ENCODE measurements around the gene RIMS4. TPM values are rescaled to one million over a fixed set of nuclear protein-coding genes. Genes with fewer than 3 reads are reported as not detected.
A peak's percentile ranks its signal among the peaks of the same experiment; 100 is the strongest.

The RIMS4 gene
- total and polyA plus RNA-seq, 5 donors from 2014 or later: not detected

GRCh38 chr20:44747166-44748004 lies 63.0 kb downstream of the RIMS4 start:
- Histone ChIP-seq H3K4me1 (ENCODE audit: control insufficient read depth, insufficient read depth, low read length, poor library complexity, severe bottlenecking) (peaks cover 9% of the 10 kb centered on the region), H3K27ac (ENCODE audit: insufficient read depth, low read length, poor library complexity, severe bottlenecking) (no peak overlapping the region), H3K4me3 (ENCODE audit: low read depth, low read length) (no peak overlapping the region), H3K27me3 (ENCODE audit: control insufficient read depth, insufficient read depth, low read length) (peaks cover 24% of the 10 kb centered on the region), H3K9me3 (ENCODE audit: control insufficient read depth in 2 of 2, low read length in 2 of 2) (no peaks in the 10 kb centered on the region), H3K36me3 (ENCODE audit: control insufficient read depth, insufficient read depth, low read length) (no peaks in the 10 kb centered on the region)
- peak; percentile 42 to 47 for ATAC-seq (ENCODE audit: low read depth in 2 of 2)
- H3K4me1 Mint-ChIP-seq: peaks cover 0 to 12% (median 4%) of the 10 kb centered on the region in 4 donors
- no peaks in the 10 kb centered on the region for H3K36me3 Mint-ChIP-seq
- H3K9me3 Mint-ChIP-seq: no peaks in the 10 kb centered on the region
- H3K4me3 Mint-ChIP-seq: peak overlapping the region in 3 of 4 donors; percentile 20 to 60 (median 55)
- DNase-seq: peak; percentile 15 to 54 (median 34)
- no peak overlapping the region for H3K27ac Mint-ChIP-seq
- peaks cover 54% of the 10 kb centered on the region for H3K27me3 Mint-ChIP-seq

GRCh38 chr20:44746367-44747165 lies 63.8 kb downstream of the RIMS4 start:
- H3K36me3 ChIP-seq (ENCODE audit: control insufficient read depth, insufficient read depth, low read length): no peaks in the 10 kb centered on the region
- Mint-ChIP-seq H3K27ac (no peak overlapping the region), H3K36me3 (no peaks in the 10 kb centered on the region), H3K27me3 (peaks cover 60% of the 10 kb centered on the region), H3K4me1 (peaks cover 0 to 12% (median 4%) of the 10 kb centered on the region in 4 donors), H3K9me3 (no peaks in the 10 kb centered on the region), H3K4me3 (peak overlapping the region in 3 of 4 donors; percentile 20 to 82 (median 65))
- H3K4me1 ChIP-seq (ENCODE audit: control insufficient read depth, insufficient read depth, low read length, poor library complexity, severe bottlenecking): peaks cover 9% of the 10 kb centered on the region
- no peak overlapping the region for H3K4me3 ChIP-seq (ENCODE audit: low read depth, low read length)
- H3K27me3 ChIP-seq (ENCODE audit: control insufficient read depth, insufficient read depth, low read length): peaks cover 24% of the 10 kb centered on the region
- H3K27ac ChIP-seq (ENCODE audit: insufficient read depth, low read length, poor library complexity, severe bottlenecking): no peak overlapping the region
- DNase-seq (no peak), ATAC-seq (ENCODE audit: low read depth in 2 of 2) (no peak)
- H3K9me3 ChIP-seq (ENCODE audit: control insufficient read depth in 2 of 2, low read length in 2 of 2): no peaks in the 10 kb centered on the region

- Mint-ChIP-seq H3K4me3 (peak within 1 kb of the TSS in 3 of 4 donors; percentile 22 to 82 (median 80)), H3K36me3 (no peaks in the 10 kb centered on the region), H3K27ac (no peak within 1 kb of the TSS), H3K27me3 (peaks cover 59% of the 10 kb centered on the region), H3K4me1 (peaks cover 0 to 12% (median 4%) of the 10 kb centered on the region in 4 donors), H3K9me3 (no peaks in the 10 kb centered on the region)
- Histone ChIP-seq H3K27ac (ENCODE audit: insufficient read depth, low read length, poor library complexity, severe bottlenecking) (no peak within 1 kb of the TSS), H3K36me3 (ENCODE audit: control insufficient read depth, insufficient read depth, low read length) (no peaks in the 10 kb centered on the region), H3K4me3 (ENCODE audit: low read depth, low read length) (no peak within 1 kb of the TSS), H3K9me3 (ENCODE audit: control insufficient read depth in 2 of 2, low read length in 2 of 2) (no peaks in the 10 kb centered on the region), H3K27me3 (ENCODE audit: control insufficient read depth, insufficient read depth, low read length) (peaks cover 26% of the 10 kb centered on the region), H3K4me1 (ENCODE audit: control insufficient read depth, insufficient read depth, low read length, poor library complexity, severe bottlenecking) (peaks cover 9% of the 10 kb centered on the region)
- peak in 1 of 3 donors; percentile 17 for DNase-seq
- ATAC-seq (ENCODE audit: low read depth in 2 of 2): peak; percentile 35 to 61
Observed at GRCh38 chr20:44745598-44746366, 64.6 kb downstream of the RIMS4 start, which contains the start of gene KCNK15. Gene KCNK15, plus strand, starts transcription at chr20:44745865. Its CDS starts 46 bp downstream, at chr20:44745911.

- H3K4me1 Mint-ChIP-seq: peaks cover 0 to 12% (median 4%) of the 10 kb centered on the region in 4 donors
- peak overlapping the region in 3 of 4 donors; percentile 22 to 80 (median 67) for H3K4me3 Mint-ChIP-seq
- peaks cover 61% of the 10 kb centered on the region for H3K27me3 Mint-ChIP-seq
Observed at GRCh38 chr20:44745122-44745597, 65.2 kb downstream of the RIMS4 start.

GRCh38 chr20:44743916-44744655 lies 66.3 kb downstream of the RIMS4 start:
- H3K4me3 Mint-ChIP-seq: peak overlapping the region in 1 of 4 donors; percentile 24
- H3K4me1 ChIP-seq (ENCODE audit: control insufficient read depth, insufficient read depth, low read length, poor library complexity, severe bottlenecking): peaks cover 9% of the 10 kb centered on the region
- H3K9me3 Mint-ChIP-seq: no peaks in the 10 kb centered on the region
- no peaks in the 10 kb centered on the region for H3K36me3 ChIP-seq (ENCODE audit: control insufficient read depth, insufficient read depth, low read length)
- H3K4me1 Mint-ChIP-seq: peaks cover 0 to 12% (median 4%) of the 10 kb centered on the region in 4 donors
- no peak overlapping the region for H3K27ac ChIP-seq (ENCODE audit: insufficient read depth, low read length, poor library complexity, severe bottlenecking)
- no peak for DNase-seq
- peaks cover 57% of the 10 kb centered on the region for H3K27me3 Mint-ChIP-seq
- peaks cover 26% of the 10 kb centered on the region for H3K27me3 ChIP-seq (ENCODE audit: control insufficient read depth, insufficient read depth, low read length)
- no peaks in the 10 kb centered on the region for H3K36me3 Mint-ChIP-seq
- no peak overlapping the region for H3K4me3 ChIP-seq (ENCODE audit: low read depth, low read length)
- no peak overlapping the region for H3K27ac Mint-ChIP-seq
- H3K9me3 ChIP-seq (ENCODE audit: control insufficient read depth in 2 of 2, low read length in 2 of 2): no peaks in the 10 kb centered on the region
- ATAC-seq (ENCODE audit: low read depth in 2 of 2): no peak

More at GRCh38 chr20:44745122-44745597, 65.2 kb downstream of the RIMS4 start:
- no peak for DNase-seq
- Mint-ChIP-seq H3K27ac (no peak overlapping the region), H3K9me3 (no peaks in the 10 kb centered on the region), H3K36me3 (no peaks in the 10 kb centered on the region)
- Histone ChIP-seq H3K4me3 (ENCODE audit: low read depth, low read length) (no peak overlapping the region), H3K4me1 (ENCODE audit: control insufficient read depth, insufficient read depth, low read length, poor library complexity, severe bottlenecking) (peaks cover 9% of the 10 kb centered on the region), H3K27ac (ENCODE audit: insufficient read depth, low read length, poor library complexity, severe bottlenecking) (no peak overlapping the region), H3K36me3 (ENCODE audit: control insufficient read depth, insufficient read depth, low read length) (no peaks in the 10 kb centered on the region), H3K9me3 (ENCODE audit: control insufficient read depth in 2 of 2, low read length in 2 of 2) (no peaks in the 10 kb centered on the region), H3K27me3 (ENCODE audit: control insufficient read depth, insufficient read depth, low read length) (peaks cover 26% of the 10 kb centered on the region)
- no peak for ATAC-seq (ENCODE audit: low read depth in 2 of 2)

- H3K36me3 Mint-ChIP-seq: no peaks in the 10 kb centered on the region
- no peaks in the 10 kb centered on the region for H3K36me3 ChIP-seq (ENCODE audit: control insufficient read depth, insufficient read depth, low read length)
- H3K9me3 ChIP-seq (ENCODE audit: control insufficient read depth in 2 of 2, low read length in 2 of 2): no peaks in the 10 kb centered on the region
- peaks cover 51% of the 10 kb centered on the region for H3K27me3 Mint-ChIP-seq
- H3K27ac ChIP-seq (ENCODE audit: insufficient read depth, low read length, poor library complexity, severe bottlenecking): no peak overlapping the region
- no peak for ATAC-seq (ENCODE audit: low read depth in 2 of 2)
- no peak overlapping the region for H3K4me3 ChIP-seq (ENCODE audit: low read depth, low read length)
- no peak overlapping the region for H3K27ac Mint-ChIP-seq
- H3K9me3 Mint-ChIP-seq: no peaks in the 10 kb centered on the region
- H3K4me3 Mint-ChIP-seq: peak overlapping the region in 1 of 4 donors; percentile 18
- peaks cover 21% of the 10 kb centered on the region for H3K27me3 ChIP-seq (ENCODE audit: control insufficient read depth, insufficient read depth, low read length)
- peaks cover 9% of the 10 kb centered on the region for H3K4me1 ChIP-seq (ENCODE audit: control insufficient read depth, insufficient read depth, low read length, poor library complexity, severe bottlenecking)
- DNase-seq: no peak
- H3K4me1 Mint-ChIP-seq: peaks cover 0 to 12% (median 8%) of the 10 kb centered on the region in 4 donors
Observed at GRCh38 chr20:44743080-44743701, 67.2 kb downstream of the RIMS4 start.
